K562 (cell line): ENCODE results near the gene TNFAIP8L2. TPM values are rescaled to one million over a fixed set of nuclear protein-coding genes. Genes with fewer than 3 reads are reported as not detected.
A peak's percentile ranks its signal among the peaks of the same experiment; 100 is the strongest.

ENCODE experiments used
- CHD1 ChIP-seq: fragments of 200-600 bp; sonication (generic); IDR thresholded peaks from one replicate; pipeline ENCODE4 v1.6.1; 2012; ENCODE audit warnings: mild to moderate bottlenecking, moderate library complexity, low read length, inconsistent platforms
- CREB3 ChIP-seq: fragments of 450-650 bp; conservative IDR thresholded peaks from 2 replicates; pipeline ENCODE4 v1.6.1; 2016; ENCODE audit warnings: missing genetic modification characterization, low read depth, mild to moderate bottlenecking, missing compliant biosample characterization, moderate library complexity
- E4F1 ChIP-seq: fragments of 250-450 bp; sonication (Bioruptor Pico); IDR thresholded peaks from 2 replicates; pipeline ENCODE4 v1.5.0; 2021; ENCODE audit warnings: mild to moderate bottlenecking, borderline replicate concordance
- EWSR1 ChIP-seq: fragments of 450-650 bp; IDR thresholded peaks from 2 replicates; pipeline ENCODE4 v1.6.1; 2018; ENCODE audit warnings: borderline replicate concordance, mild to moderate bottlenecking, low read depth, moderate library complexity; ENCODE audit not compliant: partially characterized antibody
- FOXA1 ChIP-seq: fragments of 450-650 bp; IDR thresholded peaks from 2 replicates; pipeline ENCODE4 v1.6.1; 2016; ENCODE audit warnings: mild to moderate bottlenecking, borderline replicate concordance
- MAFG ChIP-seq: fragments of 450-650 bp; conservative IDR thresholded peaks from 2 replicates; pipeline ENCODE4 v1.6.1; 2016; ENCODE audit warnings: missing genetic modification characterization, missing compliant biosample characterization
- MBD2 ChIP-seq: sonication (generic); IDR thresholded peaks from 2 replicates; pipeline ENCODE4 v1.6.1; 2016; ENCODE audit warnings: low read depth, borderline replicate concordance
- NELFE ChIP-seq: IDR thresholded peaks from 2 replicates; pipeline ENCODE4 v1.6.1; 2011; ENCODE audit warnings: mild to moderate bottlenecking; ENCODE audit not compliant: insufficient read depth, insufficient read length
- NR2C1 ChIP-seq, 2 experiments: fragments of 450-650 bp; IDR thresholded peaks; 2 replicates each; pipeline ENCODE4 v1.6.1; 2017; ENCODE audit warnings: mild to moderate bottlenecking in 2 of 2, antibody characterized with exemption in 1 of 2, inconsistent platforms in 1 of 2, missing compliant biosample characterization in 1 of 2, missing genetic modification characterization in 1 of 2
- NR2F6 ChIP-seq: fragments of 450-650 bp; formaldehyde crosslinking; IDR thresholded peaks from 2 replicates; pipeline ENCODE4 v1.4.0; 2020; ENCODE audit warnings: mild to moderate bottlenecking
- POLR2H ChIP-seq: IDR thresholded peaks from 2 replicates; pipeline ENCODE4 v1.6.1; 2016; ENCODE audit warnings: missing genetic modification characterization, low read depth, mild to moderate bottlenecking, control low read depth, missing compliant biosample characterization, moderate library complexity
- THAP7 ChIP-seq: fragments of 250-450 bp; sonication (Bioruptor Pico); IDR thresholded peaks from 2 replicates; pipeline ENCODE4 v1.5.0; 2021
- VEZF1 ChIP-seq: fragments of 200-800 bp; sonication (Bioruptor generic); IDR thresholded peaks from 2 replicates; pipeline ENCODE4 v1.6.1; 2017; ENCODE audit warnings: missing genetic modification characterization, missing compliant biosample characterization
- ZNF184 ChIP-seq: sonication (generic); formaldehyde crosslinking; IDR thresholded peaks from 2 replicates; pipeline ENCODE4 v1.5.0; 2020; ENCODE audit warnings: missing genetic modification reagents
- ZNF24 ChIP-seq: fragments of 450-650 bp; IDR thresholded peaks from 2 replicates; pipeline ENCODE4 v1.6.1; 2016
- ZNF324 ChIP-seq: fragments of 250-450 bp; sonication (Bioruptor Pico); IDR thresholded peaks from 2 replicates; pipeline ENCODE4 v1.4.0; 2020; ENCODE audit warnings: mild to moderate bottlenecking
- ZNF655 ChIP-seq: fragments of 250-450 bp; sonication (Bioruptor Pico); IDR thresholded peaks from 2 replicates; pipeline ENCODE4 v1.5.0; 2021
- polyA plus RNA-seq, 8 experiments: library from polyadenylated mRNA; depleted of rRNA in 4 of 8; stranded (reverse) in 5 of 8; unstranded in 3 of 8; fragments of >200 nt; fragmentation: Nextera tagmentation in 2 of 8; fragmentation: Illumina TruSeq in 1 of 8; extraction: Ambion mirVana in 2 of 8; extraction: Trizol in 1 of 8; gene quantifications; 2 replicates each; pipeline versions ENCODE4 v1.2.1 to v1.2.3, GENCODE V29; 2011 to 2014; ENCODE audit warnings: inconsistent platforms in 1 of 8, missing spikeins in 1 of 8
- total RNA-seq, 7 experiments: library from RNA; depleted of rRNA in 6 of 7; stranded (reverse); fragments of >200 nt in 6 of 7; fragmentation: Illumina TruSeq in 2 of 7; extraction: Trizol in 2 of 7; gene quantifications; 2 replicates each; pipeline versions ENCODE4 v1.2.1 to v1.2.3, GENCODE V29; 2011 to 2021; ENCODE audit warnings: low replicate concordance in 1 of 7
- TF ChIP-seq, protein P1 (sequence below): fragments of 250-450 bp; sonication (Bioruptor Pico); IDR thresholded peaks from 2 replicates; pipeline ENCODE4 v1.4.0; 2020; ENCODE audit warnings: mild to moderate bottlenecking

Gene TNFAIP8L2
- total and polyA plus RNA-seq, 9 of the 15 experiments (the other 6 are each of a cell fraction or from before 2014, with no cell fraction given): 0.05 to 1.7 (median 0.52) TPM

DNA sequence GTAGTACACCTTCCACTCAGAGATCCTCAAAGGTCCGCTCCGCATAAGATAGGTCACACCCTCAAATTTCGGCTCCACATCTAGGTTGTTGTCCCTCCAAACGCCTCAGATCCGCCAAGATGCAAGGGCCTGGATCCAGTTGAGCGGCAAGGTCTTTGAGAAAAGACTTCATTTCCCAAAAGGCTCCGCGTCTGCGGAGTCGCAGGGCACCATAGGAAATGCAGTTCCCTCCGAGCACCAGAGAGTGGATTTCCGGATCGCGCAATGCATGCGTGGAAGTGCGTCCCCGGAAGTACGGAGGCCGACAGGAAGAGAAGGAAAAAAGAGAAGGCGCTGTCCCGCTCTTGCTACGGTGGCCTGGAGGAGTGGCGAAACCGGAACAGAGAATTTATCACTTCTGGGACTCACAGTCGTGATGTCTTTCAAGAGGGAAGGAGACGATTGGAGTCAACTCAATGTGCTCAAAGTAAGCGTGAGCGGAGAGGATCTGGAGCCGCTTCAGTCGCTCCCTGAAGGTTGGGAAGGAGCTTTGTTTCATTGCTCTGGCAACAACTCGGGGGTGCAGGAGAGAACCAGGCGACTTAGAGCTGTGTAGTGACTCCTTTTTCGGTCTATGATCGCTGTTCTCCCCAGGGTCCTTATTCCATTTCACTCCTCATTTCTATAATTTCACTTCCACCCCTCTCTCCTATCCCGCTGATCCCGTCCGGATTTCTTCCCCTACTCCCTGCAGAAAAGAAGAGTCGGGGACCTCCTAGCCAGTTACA is 9.5 kb downstream of the TNFAIP8L2 start, which contains the start of the genes LYSMD1 and SCNM1 (continued):
- TF ChIP-seq, protein P1, sequence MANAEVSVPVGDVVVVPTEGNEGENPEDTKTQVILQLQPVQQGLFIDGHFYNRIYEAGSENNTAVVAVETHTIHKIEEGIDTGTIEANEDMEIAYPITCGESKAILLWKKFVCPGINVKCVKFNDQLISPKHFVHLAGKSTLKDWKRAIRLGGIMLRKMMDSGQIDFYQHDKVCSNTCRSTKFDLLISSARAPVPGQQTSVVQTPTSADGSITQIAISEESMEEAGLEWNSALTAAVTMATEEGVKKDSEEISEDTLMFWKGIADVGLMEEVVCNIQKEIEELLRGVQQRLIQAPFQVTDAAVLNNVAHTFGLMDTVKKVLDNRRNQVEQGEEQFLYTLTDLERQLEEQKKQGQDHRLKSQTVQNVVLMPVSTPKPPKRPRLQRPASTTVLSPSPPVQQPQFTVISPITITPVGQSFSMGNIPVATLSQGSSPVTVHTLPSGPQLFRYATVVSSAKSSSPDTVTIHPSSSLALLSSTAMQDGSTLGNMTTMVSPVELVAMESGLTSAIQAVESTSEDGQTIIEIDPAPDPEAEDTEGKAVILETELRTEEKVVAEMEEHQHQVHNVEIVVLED (CRISPR knock-in tag): peak; percentile 75
- TF ChIP-seq CREB3: peak; percentile 53; the same call in 1 of the 2 replicates
- TF ChIP-seq POLR2H (tag): no peak
- TF ChIP-seq FOXA1: no peak
- TF ChIP-seq THAP7 (CRISPR knock-in tag): peak; percentile 95
- peak; percentile 33 for TF ChIP-seq CHD1
- TF ChIP-seq MBD2: peak; percentile 96
- no peak; the same call in 1 of the 2 replicates for TF ChIP-seq ZNF24
- peak; percentile 95 for TF ChIP-seq NR2C1 (IDR thresholded peaks at IDR 0.05)
- TF ChIP-seq NR2C1 (tag; IDR thresholded peaks at IDR 0.05): peak; percentile 96
- no peak for TF ChIP-seq E4F1
- no peak for TF ChIP-seq EWSR1
- TF ChIP-seq ZNF184: no peak
- TF ChIP-seq MAFG (tag): no peak
- TF ChIP-seq ZNF655 (CRISPR knock-in tag): no peak
- TF ChIP-seq VEZF1 (CRISPR knock-in tag): peak; percentile 46
- TF ChIP-seq NR2F6 (CRISPR knock-in tag): no peak
- TF ChIP-seq NELFE: no peak
- no peak for TF ChIP-seq ZNF324 (CRISPR knock-in tag)
